COLO829 (cell line): ENCODE results near the gene GRB10.
"Not testable (repeated sequence)": the region's sequence is repeated elsewhere in the genome, so short reads cannot be mapped to it uniquely, and the experiment has no call there.

Source experiments
- DNase-seq: peaks from one replicate; pipeline ENCODE4 v3.0.0; 2012; ENCODE audit warnings: low spot score

Gene GRB10

DNA sequence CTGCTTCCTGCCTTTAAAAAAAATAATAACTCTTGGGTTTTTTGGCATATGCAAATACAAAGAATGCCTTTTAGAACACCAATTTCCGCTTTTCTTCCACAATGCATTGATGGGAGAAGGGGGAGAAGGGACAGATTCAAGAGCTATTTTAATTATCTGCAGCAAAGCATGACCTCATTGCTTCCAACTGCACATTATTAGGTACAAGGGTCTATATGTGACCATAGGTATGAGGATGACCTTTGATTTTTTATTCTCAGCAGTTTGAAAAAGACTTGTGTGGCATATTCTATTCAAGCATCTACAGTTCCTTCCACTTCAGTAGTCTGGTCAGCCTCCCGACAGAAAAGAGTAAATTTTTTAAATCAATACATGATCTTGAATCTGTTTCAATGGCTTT, 39.7 kb downstream of the GRB10 start:
- DNase-seq, result no peak

DNA sequence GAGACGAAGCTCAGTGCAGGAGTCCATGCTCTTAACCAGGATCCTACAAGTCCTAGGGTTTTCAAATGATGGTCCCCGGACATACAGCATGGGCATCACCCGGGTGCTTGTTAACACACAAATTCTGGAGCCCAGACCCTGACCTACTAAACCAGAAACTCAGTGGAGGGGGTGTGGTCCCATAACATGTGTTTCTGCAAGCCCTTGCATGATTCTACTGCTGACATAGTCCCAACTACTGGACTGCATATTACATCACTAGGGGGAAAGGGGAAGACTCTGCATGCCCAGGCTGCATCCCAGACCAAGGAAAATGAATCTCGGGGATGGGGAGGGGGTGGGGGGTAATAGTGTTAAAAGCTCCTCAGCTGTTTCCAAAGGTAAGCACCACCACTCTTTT, 40.3 kb downstream of the GRB10 start:
- DNase-seq, result no peak

DNA sequence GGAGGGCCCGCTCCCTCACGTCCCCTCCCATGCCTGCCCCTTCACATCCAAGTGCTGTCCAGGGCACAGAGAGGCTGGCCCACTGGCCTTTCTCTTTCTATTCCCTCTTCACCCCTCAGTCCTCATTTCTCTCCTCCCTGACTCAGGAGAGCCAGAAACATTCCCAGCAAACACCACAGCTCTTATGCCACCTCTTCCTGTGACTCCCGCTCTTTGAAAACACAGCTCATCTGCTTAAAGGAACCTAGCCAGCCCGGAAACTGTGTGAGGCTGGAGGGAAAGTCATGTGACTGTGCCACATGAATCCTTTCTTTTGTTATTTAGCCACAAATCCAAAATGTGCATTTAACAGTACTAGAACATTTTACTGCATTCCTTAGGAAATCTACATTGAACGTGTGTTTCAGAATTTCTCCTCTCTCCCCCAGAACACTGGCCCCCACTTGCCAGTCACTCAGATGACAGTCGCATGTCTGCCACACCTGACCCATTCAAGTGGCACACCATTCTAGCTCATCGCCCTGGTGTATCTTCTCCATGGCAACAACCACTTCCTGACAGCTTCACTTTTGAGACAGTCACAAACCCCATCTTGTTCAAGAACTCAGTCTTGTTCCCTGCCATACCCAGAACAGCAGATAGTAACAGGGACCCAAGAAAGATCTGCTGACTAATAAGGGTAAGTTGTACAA, 42.8 kb downstream of the GRB10 start:
- peak; percentile 73 for DNase-seq

DNA sequence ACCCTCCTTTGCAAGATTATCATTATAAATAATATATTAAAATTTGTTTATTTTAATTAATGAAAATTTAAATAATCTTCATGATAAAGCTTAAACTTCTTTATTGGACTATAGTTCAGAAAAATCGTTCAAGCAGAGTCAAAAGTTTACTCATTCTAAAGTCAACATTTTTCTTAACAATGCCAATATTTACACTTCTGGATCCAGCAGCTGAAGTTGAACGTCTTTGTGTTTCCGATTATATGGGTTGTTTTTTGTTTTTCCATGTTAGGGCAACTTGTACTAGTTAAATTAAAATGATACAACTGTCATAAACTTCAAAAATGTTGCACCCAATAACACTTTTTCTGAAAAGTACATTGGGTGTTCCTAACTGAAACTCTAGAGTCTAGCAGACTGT, 43.8 kb downstream of the GRB10 start:
- DNase-seq, result no peak

DNA sequence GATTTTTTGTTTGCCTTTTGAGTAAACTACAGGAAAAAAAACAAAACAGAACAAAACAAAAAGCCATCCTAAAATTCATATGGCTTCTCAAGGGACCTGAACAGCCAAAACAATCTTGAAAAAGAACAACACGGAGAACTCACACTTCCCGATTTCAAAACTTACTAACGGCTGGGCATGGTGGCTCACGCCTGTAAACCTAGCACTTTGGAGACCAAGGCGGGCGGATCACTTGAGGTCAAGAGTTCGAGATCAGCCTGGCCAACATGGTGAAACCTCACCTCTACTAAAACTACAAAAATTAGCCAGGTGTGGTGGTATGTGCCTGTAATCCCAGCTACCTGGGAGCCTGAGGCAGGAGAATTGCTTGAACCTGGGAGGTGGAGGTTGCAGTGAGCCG, 46.9 kb downstream of the GRB10 start:
- DNase-seq, result not testable (repeated sequence)

DNA sequence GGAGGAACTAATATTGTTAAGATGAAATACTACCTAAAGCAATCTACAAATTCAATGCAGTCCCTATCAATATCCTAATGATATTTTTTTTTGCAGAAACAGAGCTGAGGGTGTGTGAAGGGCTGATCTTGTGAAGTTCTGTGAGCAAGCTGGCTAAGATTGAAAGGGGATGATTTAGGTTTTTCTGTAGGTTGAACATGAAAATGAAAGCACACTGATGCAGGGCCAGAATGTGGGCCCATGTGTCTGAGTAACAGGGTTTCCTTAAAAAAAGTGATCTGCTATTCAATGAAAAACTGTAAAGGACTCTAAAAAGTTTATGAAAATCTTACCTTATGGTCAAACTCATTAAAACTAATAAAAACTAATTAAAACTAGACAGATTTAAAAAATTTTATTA, 47.4 kb downstream of the GRB10 start:
- no peak for DNase-seq

DNA sequence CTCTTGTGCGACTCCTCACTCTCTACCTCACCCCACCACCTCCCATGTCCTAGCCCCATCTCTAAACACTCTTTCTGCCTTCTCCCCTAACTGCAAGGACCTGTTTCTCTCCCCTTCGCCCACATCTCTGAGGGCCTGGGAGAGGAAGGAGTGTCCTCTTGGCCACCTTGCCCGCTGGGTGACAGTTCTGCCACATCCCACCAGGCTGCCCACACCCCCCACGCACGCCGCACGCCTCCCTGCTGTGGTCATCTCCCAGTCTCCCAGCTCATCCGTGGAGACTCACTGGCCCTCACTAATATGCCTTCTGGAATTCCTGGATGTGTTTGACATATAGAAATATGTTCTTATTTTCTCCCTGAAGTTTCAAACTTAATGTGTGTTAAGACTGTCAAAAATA, 48.5 kb downstream of the GRB10 start:
- no peak for DNase-seq

DNA sequence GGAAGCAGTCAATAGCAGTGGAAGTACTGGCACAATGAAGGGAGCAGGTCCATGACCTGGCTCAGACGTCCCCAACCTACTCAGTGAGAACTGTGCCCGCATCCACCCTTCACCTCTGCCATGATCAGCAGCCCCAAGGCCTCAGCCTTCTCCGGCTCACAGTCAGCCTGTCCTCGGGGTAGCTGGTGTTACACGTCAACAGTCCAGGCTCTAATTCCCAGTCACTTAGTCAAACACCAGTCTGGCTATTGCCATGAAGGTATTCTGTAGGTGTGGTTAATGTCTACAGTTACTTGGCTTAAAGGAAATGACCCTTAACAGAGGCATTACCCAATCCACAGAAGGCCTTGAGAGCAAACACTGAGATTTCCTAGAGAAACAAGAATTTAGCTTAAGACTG, 49.1 kb downstream of the GRB10 start:
- DNase-seq, result no peak

DNA sequence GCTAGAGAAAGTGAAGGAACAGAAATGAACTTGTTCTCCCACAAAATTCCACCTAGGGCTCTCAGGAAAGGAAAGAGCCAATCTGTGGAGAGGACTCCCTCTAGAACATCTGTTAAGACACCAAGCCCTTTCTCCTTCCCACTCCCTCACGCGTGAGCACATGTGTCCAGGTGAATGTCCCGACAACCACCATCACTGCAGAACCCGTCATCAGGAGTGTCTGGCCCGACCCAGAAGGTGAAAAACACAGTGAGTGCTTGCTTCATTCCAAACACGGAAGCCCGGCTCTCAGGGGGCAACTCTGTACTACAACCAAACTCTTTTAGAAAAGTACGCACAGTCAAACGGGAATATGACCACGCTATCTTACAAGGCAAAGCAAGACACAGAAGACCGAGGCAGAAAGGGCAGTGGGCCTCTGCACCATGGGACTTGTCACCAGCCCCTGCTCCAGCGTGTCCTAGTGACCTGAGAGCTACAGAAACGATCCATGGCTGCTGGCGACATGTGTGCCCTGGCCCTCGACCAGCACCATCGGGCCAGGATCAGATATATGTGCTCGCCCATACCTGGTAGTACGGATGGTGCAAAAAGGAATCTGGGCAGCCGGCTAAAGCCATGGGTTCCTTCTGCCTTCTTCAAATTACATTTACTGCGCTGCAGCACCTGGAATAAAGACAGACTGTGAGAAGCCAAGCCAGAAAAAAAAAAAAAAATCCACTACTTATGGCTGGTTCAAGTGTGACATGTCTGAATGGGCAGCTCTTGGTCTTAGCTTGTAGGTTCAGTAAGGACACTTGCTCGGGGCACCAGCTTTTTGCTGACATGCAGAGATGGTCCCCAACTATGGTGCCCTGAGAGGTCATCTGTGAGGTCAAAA, 50.8 kb downstream of the GRB10 start:
- no peak for DNase-seq

DNA sequence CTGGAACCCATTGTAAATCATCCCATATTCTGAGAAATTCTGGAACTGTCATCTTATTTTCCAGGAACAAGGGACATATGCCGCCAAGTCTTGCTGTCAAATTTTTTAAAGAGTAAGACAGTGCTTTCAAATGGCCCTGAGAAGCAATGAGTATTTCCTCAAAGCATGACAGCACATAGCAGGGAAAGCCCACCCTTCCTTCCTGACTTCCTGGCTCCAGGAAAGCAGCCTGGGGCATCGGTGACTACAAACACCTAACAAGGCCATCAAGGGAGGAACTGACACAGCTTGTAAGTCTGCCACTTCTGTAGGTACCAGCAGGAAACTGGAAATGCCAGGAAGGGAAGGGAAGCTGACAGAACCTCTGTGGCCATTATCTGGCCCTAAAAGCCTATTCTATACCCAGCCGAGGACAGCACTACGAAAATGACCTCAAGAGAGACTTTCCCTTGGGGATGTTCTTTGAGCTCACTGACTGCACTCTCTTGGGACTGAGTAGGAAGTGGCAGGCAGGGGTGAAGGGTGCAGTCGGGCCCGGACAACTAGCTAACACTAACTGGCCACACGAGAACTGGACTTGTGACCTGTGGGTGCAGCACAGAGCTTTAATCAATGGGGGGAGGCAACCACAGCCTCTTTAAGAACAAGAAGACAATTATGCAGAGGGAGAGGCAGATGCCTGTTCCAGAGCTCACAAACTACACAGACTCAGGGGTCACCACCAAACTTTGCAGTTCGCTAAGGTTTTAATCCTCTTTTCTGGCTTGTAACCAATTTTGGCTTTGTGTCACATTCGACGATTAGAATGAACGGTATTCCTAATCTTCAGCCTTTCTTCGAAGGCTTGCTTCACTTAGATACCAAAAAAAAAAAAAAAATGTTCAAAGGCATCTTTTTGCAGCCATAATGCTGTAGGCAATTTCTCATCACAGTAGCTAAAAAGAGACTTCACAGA, 52.0 kb downstream of the GRB10 start:
- peak; percentile 79 for DNase-seq

DNA sequence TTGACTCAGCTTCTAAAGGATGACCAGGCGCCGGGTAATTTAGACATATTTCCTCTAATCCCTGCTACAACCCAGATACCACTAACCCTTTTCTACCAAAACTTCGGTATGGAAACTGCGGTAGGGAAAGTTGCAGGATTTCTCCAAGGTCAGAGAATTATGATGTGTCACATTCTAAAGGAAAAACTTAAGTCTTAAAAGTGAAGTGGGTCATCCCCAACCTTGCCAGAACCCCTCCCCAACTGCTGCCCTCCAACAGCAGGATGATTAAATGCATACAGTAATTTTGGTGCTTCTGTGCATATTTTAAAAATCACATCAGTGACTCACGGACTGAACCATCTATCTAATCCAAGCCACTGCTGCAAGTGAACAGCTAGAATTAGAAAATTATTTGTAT, 52.7 kb downstream of the GRB10 start:
- DNase-seq, result no peak

DNA sequence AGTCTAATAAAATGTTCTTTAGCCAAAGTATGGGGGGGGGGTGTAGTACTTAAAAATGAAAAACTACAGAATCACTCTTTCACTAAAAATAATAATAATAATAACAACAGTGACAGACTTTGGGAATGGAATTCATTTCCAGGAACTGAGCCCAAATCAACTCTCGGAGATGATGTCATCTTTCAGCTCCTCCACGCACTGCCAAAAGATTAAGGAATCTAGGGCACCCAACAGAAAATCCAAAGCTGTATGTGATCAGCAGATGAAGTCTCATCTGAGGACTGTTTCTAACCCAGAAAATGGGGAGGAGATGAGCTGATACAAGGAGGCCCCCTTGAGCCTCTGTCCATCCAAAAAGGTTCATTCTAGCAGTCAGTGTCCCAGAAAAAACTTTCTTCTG, 54.5 kb downstream of the GRB10 start:
- no peak for DNase-seq

DNA sequence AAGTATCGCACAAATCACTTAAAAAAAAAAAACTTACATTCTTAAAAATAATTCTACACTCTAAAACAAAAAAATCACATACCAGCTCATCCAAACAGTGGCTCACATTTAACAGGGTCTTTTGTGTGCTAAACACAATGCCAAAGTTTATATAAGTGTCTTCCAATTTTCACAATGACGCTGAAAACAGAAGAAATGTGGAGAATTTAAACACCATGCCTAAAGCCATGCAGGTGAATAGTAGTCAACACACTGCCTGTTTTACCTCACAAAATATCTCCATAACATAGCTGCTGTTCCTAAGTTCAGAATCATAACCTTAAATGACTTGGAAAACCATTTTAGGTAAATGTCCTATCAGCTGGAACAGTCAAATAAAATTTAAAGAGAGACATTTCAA, 55.0 kb downstream of the GRB10 start:
- no peak for DNase-seq

DNA sequence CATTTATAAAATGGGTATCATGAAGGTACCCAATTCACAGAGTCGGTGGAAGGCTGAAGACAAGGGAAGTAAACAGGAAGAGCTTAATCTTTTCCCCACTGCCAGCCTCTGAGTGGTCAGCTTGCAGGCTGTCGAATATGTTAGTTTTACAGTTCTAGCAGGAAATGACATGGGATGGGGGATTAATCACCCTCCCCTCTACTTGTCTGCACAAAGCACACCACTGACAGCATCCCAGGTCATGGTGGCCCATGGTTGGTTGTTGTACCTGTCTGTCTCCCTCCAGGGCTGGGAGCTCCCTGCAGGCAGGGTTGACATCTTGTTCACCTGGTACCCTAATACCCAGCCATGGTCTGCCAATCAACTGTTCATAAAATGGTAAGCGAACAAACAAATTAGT, 55.6 kb downstream of the GRB10 start:
- no peak for DNase-seq

DNA sequence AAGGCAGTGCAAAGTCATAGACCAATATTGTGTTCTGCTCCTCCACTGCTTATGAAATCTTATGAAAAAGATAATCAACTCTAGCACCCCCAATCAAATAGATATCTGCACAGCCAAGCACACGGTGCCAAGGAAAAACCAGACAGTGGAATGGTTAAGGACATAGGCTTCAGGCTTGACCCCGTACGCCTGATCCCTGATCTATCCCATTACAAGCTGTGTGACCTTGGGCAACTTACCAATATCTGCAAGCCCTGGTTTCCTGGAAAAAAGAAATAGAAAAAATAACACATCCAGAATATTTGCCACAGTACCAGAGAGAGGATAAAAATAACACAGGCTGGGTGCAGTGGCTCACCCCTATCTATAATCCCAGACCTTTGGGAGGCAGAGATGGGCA, 56.9 kb downstream of the GRB10 start:
- no peak for DNase-seq

DNA sequence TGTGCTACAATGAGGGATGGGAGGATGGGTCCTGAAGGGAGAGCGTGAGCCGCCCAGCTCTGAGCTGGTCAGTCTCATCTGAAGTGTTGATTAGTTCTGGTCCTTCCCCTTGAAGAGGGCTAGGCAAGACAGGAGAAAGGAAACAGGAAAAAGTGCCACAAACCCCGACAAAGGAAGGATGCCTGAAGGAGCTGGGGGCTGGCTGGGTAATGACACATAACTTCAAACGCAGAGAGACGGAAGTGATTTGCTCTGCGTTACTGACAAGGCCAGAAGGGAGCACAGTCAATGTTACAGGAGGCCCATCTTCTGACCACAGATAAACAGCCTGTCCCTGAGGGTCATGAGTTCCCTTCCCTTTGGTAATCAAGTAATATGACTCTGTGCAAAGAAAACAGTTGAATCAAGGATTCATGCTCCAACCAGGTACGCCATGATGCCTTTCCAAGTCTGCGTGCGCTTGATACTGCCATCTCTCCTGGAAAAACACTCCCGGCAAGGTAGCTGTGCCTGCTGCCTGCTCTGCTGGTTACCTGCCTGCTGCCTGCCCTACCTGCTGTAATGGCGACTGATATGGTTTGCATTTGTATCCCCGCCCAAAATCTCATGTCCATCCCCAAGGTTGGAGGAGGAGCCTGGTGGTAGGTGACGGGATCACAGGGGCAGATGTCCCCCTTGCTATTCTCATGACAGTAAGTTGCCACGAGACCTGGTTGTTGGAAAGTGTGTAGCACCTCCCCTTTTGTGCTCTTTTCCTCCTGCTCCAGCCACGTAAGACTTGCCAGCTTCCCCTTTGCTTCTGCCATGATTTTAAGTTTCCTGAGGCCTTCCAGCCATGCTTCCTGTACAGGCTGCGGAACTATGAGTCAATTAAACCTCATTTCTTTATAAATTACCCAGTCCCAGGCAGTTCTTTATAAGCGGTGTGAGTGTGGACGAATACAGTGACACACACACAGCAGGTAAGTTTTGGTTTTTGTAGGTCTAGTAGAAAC, 57.9 kb downstream of the GRB10 start:
- DNase-seq, result no peak

DNA sequence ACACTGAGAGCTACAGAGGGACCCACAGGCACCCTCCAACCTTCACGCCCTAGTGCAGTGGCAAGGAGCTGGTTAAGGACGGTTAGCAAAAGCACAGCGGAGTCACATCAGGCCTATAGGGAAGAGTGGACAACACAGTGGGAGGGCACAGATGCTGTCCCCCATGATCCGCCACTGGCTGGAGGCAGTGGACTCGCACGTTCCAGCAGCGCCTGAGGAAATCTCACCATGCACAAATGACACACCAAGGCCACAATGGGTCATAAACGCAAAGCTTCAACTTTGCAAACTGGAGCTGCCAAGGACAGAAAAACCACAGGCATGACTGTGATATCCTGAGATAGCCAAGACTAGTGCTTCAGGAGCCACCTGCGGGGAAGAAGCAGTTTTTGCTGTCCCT, 58.8 kb downstream of the GRB10 start:
- DNase-seq, result no peak

DNA sequence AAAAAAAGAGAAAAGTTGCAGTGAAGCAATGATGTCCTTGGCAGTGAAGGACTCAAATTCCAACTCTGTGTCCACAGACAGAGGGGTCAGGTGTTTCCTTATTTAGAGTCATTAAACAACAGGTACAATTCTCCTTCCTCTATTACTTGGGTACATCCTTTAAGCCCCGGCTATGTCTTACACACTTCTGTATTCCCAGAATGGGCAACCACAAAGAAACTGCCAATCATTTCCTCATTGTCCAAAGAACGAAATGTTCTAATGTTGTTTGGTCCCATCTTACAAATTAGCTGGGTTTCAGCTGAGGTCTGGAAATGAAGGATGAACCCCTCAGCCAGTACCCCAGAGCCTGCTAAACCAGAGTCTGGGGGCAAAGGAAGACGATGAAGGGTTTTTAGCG, 59.5 kb downstream of the GRB10 start:
- no peak for DNase-seq

DNA sequence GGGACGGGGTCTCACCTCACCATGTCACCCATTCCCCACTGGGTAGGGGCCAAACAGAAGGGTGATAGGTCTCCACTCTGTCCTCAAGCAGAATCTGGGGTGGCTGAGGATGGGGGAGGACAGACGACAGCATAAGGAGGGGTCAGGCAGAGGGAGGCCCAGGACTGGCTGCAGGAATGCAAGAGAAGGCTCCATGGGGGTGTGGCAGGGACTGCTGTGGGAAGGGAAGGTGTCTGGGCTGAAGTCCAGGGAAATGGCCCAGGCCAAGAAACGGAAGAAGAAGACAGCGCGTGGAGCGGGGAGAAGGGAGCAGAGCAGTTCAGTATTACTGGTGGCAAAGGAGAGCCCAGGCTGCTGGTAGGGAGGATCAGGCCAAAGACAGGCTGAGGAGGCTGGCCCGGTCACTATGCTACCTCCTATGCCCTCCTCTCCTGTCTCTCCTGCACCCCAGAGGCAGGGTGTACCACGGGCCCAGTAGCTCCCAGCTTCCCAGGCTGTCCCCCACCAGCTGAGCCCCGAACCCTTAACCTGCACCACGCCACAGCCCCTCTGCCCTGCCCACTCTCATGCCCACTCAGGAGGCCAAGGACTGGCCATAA, 60.9 kb downstream of the GRB10 start:
- no peak for DNase-seq

DNA sequence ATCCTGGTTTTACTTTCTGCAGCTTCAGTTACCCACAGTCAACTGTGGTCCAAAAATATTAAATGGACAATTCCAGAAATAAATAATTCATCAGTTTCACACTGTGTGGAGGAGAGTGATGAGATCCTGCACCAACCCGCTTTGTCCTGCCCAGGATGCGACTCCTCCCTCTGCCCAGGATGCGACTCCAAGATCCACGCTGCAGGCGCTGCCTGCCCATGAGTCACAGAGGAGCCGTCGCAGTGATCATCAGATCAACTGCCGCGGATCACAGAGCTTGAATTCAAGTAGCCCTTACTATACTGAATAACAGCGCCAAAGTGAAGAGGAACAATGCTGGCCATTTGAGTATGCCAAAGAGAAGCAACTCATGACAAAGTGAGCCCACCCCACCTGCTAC, 61.5 kb downstream of the GRB10 start:
- DNase-seq, result no peak

DNA sequence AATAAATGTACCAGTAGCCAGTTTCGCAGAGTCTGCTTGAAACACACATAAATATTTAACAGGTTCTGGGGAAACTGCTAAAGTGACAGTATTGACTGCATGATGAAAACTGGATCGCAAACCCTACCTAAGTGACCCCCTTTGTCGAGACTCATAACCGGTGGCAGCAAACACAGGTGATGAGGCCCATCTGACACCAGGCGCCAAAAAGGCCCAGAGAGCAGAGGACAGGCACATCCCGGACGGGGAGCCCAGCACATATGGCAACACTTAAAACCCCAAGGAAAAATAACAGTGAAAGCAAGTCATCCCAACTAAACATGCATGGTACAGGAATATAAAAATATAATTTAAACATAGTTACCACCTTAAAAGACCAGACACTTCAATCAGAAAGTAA, 62.4 kb downstream of the GRB10 start:
- DNase-seq, result no peak
